ENCODE measurements around the gene HIPK4. TPM values are rescaled to one million over a fixed set of nuclear protein-coding genes. Genes with fewer than 3 reads are reported as not detected.

Gene HIPK4
- total and polyA plus RNA-seq, 9 of the 15 experiments (the other 6 are each of a cell fraction or from before 2014, with no cell fraction given), result 0.06 to 0.09 TPM; not detected in 7

- no peak overlapping the region for H3K27ac ChIP-seq (ENCODE audit: extremely low read depth, low read depth, low read length)
- no peak overlapping the region for H3K4me2 ChIP-seq (ENCODE audit: insufficient read depth, low read length)
- FAIRE-seq, result no peak
- intact Hi-C loops (cut with micrococcal nuclease), result no loop called here
- peaks cover 2% of the 10 kb centered on the region for H3K9me1 ChIP-seq (ENCODE audit: control insufficient read depth, insufficient read depth, low read length)
- TF ChIP-seq, protein P1, sequence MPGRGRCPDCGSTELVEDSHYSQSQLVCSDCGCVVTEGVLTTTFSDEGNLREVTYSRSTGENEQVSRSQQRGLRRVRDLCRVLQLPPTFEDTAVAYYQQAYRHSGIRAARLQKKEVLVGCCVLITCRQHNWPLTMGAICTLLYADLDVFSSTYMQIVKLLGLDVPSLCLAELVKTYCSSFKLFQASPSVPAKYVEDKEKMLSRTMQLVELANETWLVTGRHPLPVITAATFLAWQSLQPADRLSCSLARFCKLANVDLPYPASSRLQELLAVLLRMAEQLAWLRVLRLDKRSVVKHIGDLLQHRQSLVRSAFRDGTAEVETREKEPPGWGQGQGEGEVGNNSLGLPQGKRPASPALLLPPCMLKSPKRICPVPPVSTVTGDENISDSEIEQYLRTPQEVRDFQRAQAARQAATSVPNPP (IDR thresholded peaks at IDR 0.05; ENCODE audit: borderline replicate concordance, insufficient read depth, insufficient read length), result no peak
- TF ChIP-seq, protein P2, sequence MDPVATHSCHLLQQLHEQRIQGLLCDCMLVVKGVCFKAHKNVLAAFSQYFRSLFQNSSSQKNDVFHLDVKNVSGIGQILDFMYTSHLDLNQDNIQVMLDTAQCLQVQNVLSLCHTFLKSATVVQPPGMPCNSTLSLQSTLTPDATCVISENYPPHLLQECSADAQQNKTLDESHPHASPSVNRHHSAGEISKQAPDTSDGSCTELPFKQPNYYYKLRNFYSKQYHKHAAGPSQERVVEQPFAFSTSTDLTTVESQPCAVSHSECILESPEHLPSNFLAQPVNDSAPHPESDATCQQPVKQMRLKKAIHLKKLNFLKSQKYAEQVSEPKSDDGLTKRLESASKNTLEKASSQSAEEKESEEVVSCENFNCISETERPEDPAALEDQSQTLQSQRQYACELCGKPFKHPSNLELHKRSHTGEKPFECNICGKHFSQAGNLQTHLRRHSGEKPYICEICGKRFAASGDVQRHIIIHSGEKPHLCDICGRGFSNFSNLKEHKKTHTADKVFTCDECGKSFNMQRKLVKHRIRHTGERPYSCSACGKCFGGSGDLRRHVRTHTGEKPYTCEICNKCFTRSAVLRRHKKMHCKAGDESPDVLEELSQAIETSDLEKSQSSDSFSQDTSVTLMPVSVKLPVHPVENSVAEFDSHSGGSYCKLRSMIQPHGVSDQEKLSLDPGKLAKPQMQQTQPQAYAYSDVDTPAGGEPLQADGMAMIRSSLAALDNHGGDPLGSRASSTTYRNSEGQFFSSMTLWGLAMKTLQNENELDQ (CRISPR knock-in tag; IDR thresholded peaks at IDR 0.05; ENCODE audit: borderline replicate concordance), result no peak
- TF ChIP-seq RBM25 (IDR thresholded peaks at IDR 0.05; ENCODE audit: low read depth, low read length, severe bottlenecking) (no peak), RBM14 (IDR thresholded peaks at IDR 0.05; ENCODE audit: borderline replicate concordance, insufficient read depth, low read depth, low read length) (no peak), PREB (CRISPR knock-in tag; IDR thresholded peaks at IDR 0.05) (no peak), HDAC8 (tag; IDR thresholded peaks at IDR 0.05) (no peak), L3MBTL2 (IDR thresholded peaks at IDR 0.05) (no peak), YBX1 (IDR thresholded peaks at IDR 0.05) (no peak), ZNF384 (IDR thresholded peaks at IDR 0.05; ENCODE audit: low read depth, low read length) (no peak), ZNF311 (CRISPR knock-in tag; IDR thresholded peaks at IDR 0.05) (no peak), CBX3 (IDR thresholded peaks at IDR 0.05; ENCODE audit: borderline replicate concordance in 1 of 2, low read length in 2 of 2) (no peak), DPF2 (IDR thresholded peaks at IDR 0.05) (no peak)
- ChIA-PET POLR2A (no interaction called here), CTCF (ENCODE audit: low intra/inter-chr PET ratio) (no interaction called here)
- WGBS (ENCODE audit: insufficient coverage, low coverage, missing lambda C conversion rate), result 89% methylated on average over 6 of the region's 6 CpGs
- H2AFZ ChIP-seq (ENCODE audit: low read depth, low read length), result no peak overlapping the region
- in situ Hi-C loops (cut with MboI), result no loop called here
- no peak for DNase-seq (ENCODE audit: extremely low read depth in 1 of 4, low spot score in 3 of 4)
- peaks cover 5% of the 10 kb centered on the region for H3K79me2 ChIP-seq (ENCODE audit: control insufficient read depth, insufficient read depth, low read length)
- H3K36me3 ChIP-seq (ENCODE audit: control insufficient read depth, insufficient read depth, low read length), result peaks cover 78% of the 10 kb centered on the region
- no peaks in the 10 kb centered on the region; the same call in 1 of the 2 replicates for H4K20me1 ChIP-seq (replicated peaks; ENCODE audit: control insufficient read depth, insufficient read depth, low read length)
- H3K9ac ChIP-seq (ENCODE audit: insufficient read depth in 1 of 2, low read depth in 2 of 2, low read length in 2 of 2), result no peak overlapping the region
- H3K9me3 ChIP-seq (replicated peaks; ENCODE audit: control insufficient read depth, insufficient read depth, low read depth, low read length), result no peaks in the 10 kb centered on the region
- ATAC-seq, result no peak
- no peaks in the 10 kb centered on the region for H3K27me3 ChIP-seq (ENCODE audit: control insufficient read depth in 2 of 2, insufficient read depth in 2 of 2, low read length in 2 of 2)
- no TSS peak for BruUV-seq (replicated peaks)
- H3K4me1 ChIP-seq (replicated peaks in 1 of 2; ENCODE audit: control insufficient read depth in 2 of 2, insufficient read depth in 2 of 2, low read length in 2 of 2), result peaks cover 0 to 9% of the 10 kb centered on the region in 2 experiments; a peak in 2 of 5 replicates
- H3K4me3 ChIP-seq, result no peak overlapping the region
Measured at GRCh38 chr19:40332669-40333068, 57.3 kb downstream of the HIPK4 start.

Measured in K562 (cell line).